ENCODE results near the gene DYNLRB1.

GRCh38 chr20:34541917-34542316 lies 25.7 kb downstream of the DYNLRB1 start:
- TF ChIP-seq CTCF (IDR thresholded peaks at IDR 0.05; ENCODE audit: low read depth, low read length, poor library complexity, severe bottlenecking) (no peak), EZH2phosphoT487 (IDR thresholded peaks at IDR 0.05; ENCODE audit: borderline replicate concordance, low read length) (no peak)
